ENCODE data around the gene CSNK2A2. TPM values are rescaled to one million over a fixed set of nuclear protein-coding genes. Genes with fewer than 3 reads are reported as not detected.

Gene CSNK2A2
- polyA plus RNA-seq, 2 of the 4 experiments (the other 2 are of a cell fraction) = 42.5 to 47.6 TPM

DNA sequence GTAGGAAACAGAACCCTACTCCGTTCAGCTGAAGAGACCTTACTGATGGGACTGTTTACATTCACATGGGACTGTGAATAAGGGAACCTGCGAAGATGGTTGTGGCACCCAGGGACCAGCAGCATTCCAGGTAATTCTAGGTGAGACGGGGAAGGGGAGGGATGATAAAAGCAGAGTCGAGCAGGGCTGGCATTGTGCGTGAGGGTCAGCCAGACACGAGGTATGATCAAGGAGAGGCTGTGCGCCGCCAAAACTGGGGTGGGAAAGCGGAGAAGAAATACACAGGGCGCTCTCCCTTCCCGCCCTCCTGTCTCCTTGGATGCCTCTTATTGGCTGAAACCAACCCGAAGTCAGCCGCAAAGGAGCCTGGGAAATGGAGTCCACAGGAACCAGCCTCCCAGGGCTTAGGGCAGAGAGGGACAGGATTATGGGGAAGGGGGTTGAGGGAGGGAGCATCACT lies 38.4 kb upstream of the CSNK2A2 start:
- no peak for FAIRE-seq
- Histone ChIP-seq H3K4me2 (peak overlapping the region; percentile 65), H3K9me3 (no peaks in the 10 kb centered on the region), H3K4me3 (peak overlapping the region; percentile 44), H3K4me1 (no peaks in the 10 kb centered on the region), H3K27ac (peak overlapping the region in 1 of 2 experiments; percentile 42; a peak in 1 of 6 replicates)
- DNase-seq (ENCODE audit: low read depth in 1 of 2, low spot score in 1 of 2) = peak; percentile 69 to 82
- TF ChIP-seq, protein P1, sequence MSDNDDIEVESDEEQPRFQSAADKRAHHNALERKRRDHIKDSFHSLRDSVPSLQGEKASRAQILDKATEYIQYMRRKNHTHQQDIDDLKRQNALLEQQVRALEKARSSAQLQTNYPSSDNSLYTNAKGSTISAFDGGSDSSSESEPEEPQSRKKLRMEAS (IDR thresholded peaks at IDR 0.05) = peak; percentile 61
- TF ChIP-seq MAFK (IDR thresholded peaks at IDR 0.05; ENCODE audit: partially characterized antibody) = no peak
- TF ChIP-seq, protein P2, sequence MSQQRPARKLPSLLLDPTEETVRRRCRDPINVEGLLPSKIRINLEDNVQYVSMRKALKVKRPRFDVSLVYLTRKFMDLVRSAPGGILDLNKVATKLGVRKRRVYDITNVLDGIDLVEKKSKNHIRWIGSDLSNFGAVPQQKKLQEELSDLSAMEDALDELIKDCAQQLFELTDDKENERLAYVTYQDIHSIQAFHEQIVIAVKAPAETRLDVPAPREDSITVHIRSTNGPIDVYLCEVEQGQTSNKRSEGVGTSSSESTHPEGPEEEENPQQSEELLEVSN (IDR thresholded peaks at IDR 0.05; ENCODE audit: borderline replicate concordance, low read depth) = peak; percentile 75
- TF ChIP-seq, protein P3, sequence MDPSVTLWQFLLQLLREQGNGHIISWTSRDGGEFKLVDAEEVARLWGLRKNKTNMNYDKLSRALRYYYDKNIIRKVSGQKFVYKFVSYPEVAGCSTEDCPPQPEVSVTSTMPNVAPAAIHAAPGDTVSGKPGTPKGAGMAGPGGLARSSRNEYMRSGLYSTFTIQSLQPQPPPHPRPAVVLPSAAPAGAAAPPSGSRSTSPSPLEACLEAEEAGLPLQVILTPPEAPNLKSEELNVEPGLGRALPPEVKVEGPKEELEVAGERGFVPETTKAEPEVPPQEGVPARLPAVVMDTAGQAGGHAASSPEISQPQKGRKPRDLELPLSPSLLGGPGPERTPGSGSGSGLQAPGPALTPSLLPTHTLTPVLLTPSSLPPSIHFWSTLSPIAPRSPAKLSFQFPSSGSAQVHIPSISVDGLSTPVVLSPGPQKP (IDR thresholded peaks at IDR 0.05; ENCODE audit: low read depth, low read length) = no peak
- CTCF ChIA-PET = no interaction called here
- POLR2A ChIA-PET = no interaction called here
- 3% methylated on average over 13 of the region's 13 CpGs for WGBS (ENCODE audit: missing lambda C conversion rate)
- ATAC-seq = peak; percentile 95 to 99

DNA sequence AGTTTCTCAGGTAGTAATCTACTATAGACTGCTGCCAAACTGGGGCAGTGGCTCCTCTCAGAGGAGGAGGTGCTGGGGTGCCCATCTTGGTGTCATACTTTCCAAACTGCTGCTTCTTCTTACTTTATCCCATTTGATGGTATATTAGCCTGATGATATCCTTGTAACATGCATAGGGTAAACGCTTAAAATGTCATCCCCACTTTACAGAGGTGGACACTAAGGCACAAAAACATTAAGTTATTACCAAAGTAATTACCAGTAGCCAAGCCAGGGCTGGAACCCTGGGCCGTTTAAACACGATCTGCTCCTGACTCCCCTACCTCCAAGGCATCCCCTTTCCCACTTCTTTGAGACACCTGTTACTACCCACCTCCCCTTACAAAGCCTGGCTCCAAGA lies 37.8 kb upstream of the CSNK2A2 start:
- POLR2A ChIA-PET = no interaction called here
- CTCF ChIA-PET = no interaction called here
- TF ChIP-seq ZFP36 (IDR thresholded peaks at IDR 0.05; ENCODE audit: borderline replicate concordance, partially characterized antibody) (no peak), GATA3 (IDR thresholded peaks at IDR 0.05; ENCODE audit: borderline replicate concordance) (no peak), HEYL (CRISPR knock-in tag; IDR thresholded peaks at IDR 0.05) (no peak), RCOR1 (IDR thresholded peaks at IDR 0.05; ENCODE audit: low read depth, low read length) (no peak), POLR2A (IDR thresholded peaks at IDR 0.05; ENCODE audit: low read length) (no peak), FOSB (CRISPR knock-in tag; IDR thresholded peaks at IDR 0.05) (no peak), ZSCAN20 (CRISPR knock-in tag; IDR thresholded peaks at IDR 0.05) (no peak), EHF (CRISPR knock-in tag; IDR thresholded peaks at IDR 0.05) (no peak), HOXA7 (CRISPR knock-in tag; IDR thresholded peaks at IDR 0.05) (no peak), KDM1A (IDR thresholded peaks at IDR 0.05; ENCODE audit: low read depth) (no peak), JUNB (IDR thresholded peaks at IDR 0.05) (no peak), CHD4 (IDR thresholded peaks at IDR 0.05; ENCODE audit: borderline replicate concordance) (no peak), ESRRA (IDR thresholded peaks at IDR 0.05; ENCODE audit: borderline replicate concordance, low read length) (no peak), FOSL2 (IDR thresholded peaks at IDR 0.05) (no peak), FOSL2 (CRISPR knock-in tag; IDR thresholded peaks at IDR 0.05) (no peak)
- TF ChIP-seq, protein P4, sequence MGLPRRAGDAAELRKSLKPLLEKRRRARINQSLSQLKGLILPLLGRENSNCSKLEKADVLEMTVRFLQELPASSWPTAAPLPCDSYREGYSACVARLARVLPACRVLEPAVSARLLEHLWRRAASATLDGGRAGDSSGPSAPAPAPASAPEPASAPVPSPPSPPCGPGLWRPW (IDR thresholded peaks at IDR 0.05) = no peak
- H3K27ac ChIP-seq = no peak overlapping the region
- FAIRE-seq = no peak
- no peaks in the 10 kb centered on the region for H3K4me1 ChIP-seq
- DNase-seq (ENCODE audit: low read depth in 1 of 2, low spot score in 1 of 2) = no peak
- H3K4me3 ChIP-seq = 0 out of 3 replicates have a peak overlapping the region, but pooled peaks have one; percentile 44
- WGBS (ENCODE audit: missing lambda C conversion rate) = 22% methylated on average over 3 of the region's 3 CpGs
- no peaks in the 10 kb centered on the region for H3K9me3 ChIP-seq
- no peak for ATAC-seq
- H3K4me2 ChIP-seq = peak overlapping the region; percentile 65

DNA sequence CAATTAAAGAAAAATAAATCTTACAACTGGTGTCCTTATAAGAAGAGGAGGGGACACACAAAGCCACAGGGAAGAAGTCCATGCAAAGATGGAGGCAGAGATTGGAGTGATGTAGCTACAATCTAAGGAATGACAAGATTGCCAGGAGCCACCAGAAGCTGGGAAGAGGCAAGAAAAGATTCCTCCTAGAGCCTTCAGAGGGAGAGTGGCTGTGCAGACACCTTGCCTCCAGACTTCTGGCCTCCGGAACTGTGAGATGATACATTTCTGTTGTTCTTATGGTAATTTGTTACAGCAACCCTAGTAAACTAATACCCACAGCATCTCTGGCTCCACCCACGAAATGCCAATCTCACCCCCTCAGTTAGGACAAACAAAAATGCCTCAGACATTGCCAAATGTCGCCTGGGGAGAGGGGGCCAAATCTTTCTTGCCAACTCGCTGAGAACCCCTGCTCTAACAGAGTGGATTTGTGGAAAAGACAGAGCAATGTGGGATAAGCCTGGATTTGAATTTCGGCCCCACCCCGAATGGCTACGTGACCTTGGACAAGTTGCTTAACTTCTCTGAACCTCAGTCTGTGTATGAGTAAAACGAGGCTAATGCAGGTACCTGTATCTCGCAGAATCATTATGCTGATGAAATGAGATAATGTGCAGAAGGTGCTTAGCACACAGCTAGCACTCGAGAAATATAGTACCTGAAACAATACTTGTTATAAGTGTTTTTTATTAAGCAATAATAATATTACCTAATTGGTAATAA lies 37.1 kb upstream of the CSNK2A2 start:
- 14% methylated on average over 10 of the region's 10 CpGs for WGBS (ENCODE audit: missing lambda C conversion rate)
- DNase-seq (ENCODE audit: low read depth in 1 of 2, low spot score in 1 of 2) (no peak), FAIRE-seq (no peak), ATAC-seq (no peak)
- ChIA-PET POLR2A (no interaction called here), CTCF (interaction anchor here (0.8 to 1.7 kb wide), 4 partner anchors 8 to 253 kb away, joined by 3 to 5 read pairs (median 4); no protein-coding TSS in a partner anchor)
- no peaks in the 10 kb centered on the region for H3K4me1 ChIP-seq
- TF ChIP-seq JUNB (IDR thresholded peaks at IDR 0.05) = no peak
- no peak for TF ChIP-seq EP300 (IDR thresholded peaks at IDR 0.05)
- TF ChIP-seq SMC3 (IDR thresholded peaks at IDR 0.05) = no peak
- TF ChIP-seq, protein P2 (IDR thresholded peaks at IDR 0.05; ENCODE audit: borderline replicate concordance, low read depth) = no peak
- no peak for TF ChIP-seq GATA3 (IDR thresholded peaks at IDR 0.05; ENCODE audit: borderline replicate concordance)
- TF ChIP-seq PHF8 (IDR thresholded peaks at IDR 0.05; ENCODE audit: borderline replicate concordance, low read depth) = no peak
- no peak for TF ChIP-seq HDAC2 (IDR thresholded peaks at IDR 0.05)
- TF ChIP-seq FOSL2 (IDR thresholded peaks at IDR 0.05) = no peak
- TF ChIP-seq FOSL2 (CRISPR knock-in tag; IDR thresholded peaks at IDR 0.05) = no peak
- no peak overlapping the region for H3K4me3 ChIP-seq
- no peaks in the 10 kb centered on the region for H3K9me3 ChIP-seq
- no peak overlapping the region for H3K4me2 ChIP-seq
- no peak overlapping the region for H3K27ac ChIP-seq

Measured in A549 (cell line).